ENCODE measurements around the gene CYP11A1.

CYP11A1 gene

DNA sequence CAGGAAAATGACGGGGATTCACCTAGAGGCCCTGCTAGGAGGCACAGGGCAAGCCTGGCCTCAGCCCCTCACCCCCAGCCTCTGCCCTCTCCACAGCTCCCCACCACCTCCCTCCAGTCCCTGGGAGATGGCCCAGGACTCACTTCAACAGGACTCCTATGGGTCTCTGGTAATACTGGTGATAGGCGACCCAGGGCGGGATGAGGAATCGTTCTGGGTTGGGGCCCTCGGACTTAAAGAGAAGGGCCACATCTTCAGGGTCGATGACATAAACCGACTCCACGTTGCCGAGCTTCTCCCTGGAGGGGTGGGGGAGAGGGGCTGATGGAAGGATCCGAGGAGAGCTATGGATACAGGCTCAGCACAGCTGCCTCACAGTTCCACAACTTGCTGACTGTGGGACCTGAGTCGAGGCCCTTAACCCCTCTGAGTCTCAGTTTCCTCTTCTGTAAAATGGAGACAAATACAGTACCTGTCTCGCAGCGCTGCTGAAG is 19.6 kb downstream of the CYP11A1 start:
- DNase-seq (ENCODE audit: low read depth in 2 of 2) = no peak

GRCh38 chr15:74345051-74345450 is 22.4 kb downstream of the CYP11A1 start:
- no peak for DNase-seq (ENCODE audit: low read depth in 2 of 2)

DNA sequence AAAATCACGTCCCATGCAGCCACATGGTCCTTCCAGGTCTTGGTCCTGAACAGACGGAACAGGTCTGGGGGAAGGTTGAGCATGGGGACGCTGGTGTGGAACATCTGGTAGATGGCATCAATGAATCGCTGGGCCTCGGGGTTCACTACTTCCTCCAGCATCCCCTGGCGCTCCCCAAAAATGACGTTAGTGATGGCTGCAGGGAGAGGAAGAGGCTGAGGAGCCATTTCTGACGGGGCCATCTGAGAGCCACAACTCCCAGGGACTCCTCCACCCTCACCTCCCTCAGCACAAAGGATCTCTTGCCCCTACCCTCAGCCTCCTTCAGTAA is 23.7 kb downstream of the CYP11A1 start:
- DNase-seq (ENCODE audit: low read depth in 2 of 2) = no peak

GRCh38 chr15:74343127-74343796 is 24.2 kb downstream of the CYP11A1 start:
- DNase-seq (ENCODE audit: low read depth in 2 of 2) = no peak

- DNase-seq (ENCODE audit: low read depth in 2 of 2) = no peak
Measured at GRCh38 chr15:74340150-74340549, 27.3 kb downstream of the CYP11A1 start.

GRCh38 chr15:74339371-74339770 is 28.1 kb downstream of the CYP11A1 start:
- no peak for DNase-seq (ENCODE audit: low read depth in 2 of 2)

DNA sequence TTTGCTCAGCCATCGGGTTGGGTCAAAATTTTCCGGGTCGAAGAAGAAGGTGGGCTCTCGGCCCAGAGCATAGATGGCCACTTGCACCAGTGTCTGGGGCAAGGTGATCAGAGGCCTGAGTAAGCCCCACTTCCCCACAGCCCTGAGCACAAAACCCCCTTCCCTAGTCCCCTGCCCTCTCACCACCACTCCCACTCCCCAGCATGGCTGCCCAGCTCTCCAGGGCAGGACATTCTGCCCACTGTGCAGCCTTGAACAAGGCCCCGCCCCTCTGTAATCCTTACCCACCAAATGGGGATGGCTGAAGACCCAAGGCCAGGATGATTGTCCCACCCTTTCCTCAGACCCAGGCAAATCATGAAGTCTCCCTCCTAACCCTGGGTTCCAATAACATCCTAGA is 28.8 kb downstream of the CYP11A1 start:
- no peak for DNase-seq (ENCODE audit: low read depth in 2 of 2)

- DNase-seq (ENCODE audit: low read depth in 2 of 2) = no peak
Measured at GRCh38 chr15:74337607-74338211, 29.7 kb downstream of the CYP11A1 start.

GRCh38 chr15:74337146-74337545 is 30.3 kb downstream of the CYP11A1 start:
- no peak for DNase-seq (ENCODE audit: low read depth in 2 of 2)

DNA sequence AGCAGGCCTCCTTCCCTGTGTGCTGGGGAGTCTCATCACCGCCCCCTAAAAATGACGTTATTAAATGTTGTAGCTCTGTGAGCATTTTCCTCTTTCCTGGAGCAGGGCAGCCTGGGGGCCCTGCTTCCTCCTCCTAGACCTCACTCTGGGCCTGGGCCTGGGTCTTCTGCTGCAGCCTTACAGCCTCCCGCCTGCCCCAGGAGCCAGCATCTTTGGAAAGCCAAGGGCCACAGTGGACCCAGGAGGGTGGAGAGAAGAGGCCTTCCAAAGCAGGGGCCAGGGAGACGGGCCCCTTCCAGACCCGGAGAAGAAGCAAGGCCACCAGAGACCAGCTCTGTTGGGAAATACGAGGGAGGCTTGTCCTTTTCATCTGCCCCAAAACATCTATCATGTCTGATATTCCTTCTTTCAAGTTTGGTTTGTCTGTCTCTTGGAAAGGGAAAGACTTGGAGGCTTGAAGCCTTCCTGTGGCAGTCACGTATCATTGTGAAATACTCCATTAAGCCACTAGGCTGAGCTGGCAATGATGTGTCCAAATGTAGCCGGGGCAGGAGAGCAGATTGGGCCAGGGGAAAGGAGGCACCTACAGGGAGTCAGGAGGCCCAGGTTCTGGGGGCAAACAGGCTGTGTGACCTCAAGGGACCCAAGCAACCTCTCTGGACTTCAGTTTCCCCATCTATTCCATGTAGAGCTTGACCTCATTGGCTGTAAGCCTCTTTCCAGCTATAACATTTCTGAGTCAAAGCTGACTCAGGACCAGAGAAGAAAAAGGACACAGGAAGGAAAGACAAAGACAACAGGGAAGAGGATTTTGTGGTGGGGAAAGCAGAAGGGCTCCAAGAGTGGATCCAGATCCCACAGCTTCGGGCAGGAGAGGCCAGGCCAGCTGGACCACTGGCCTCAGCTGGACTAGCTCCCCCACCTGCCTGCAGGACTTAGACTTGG is 31.1 kb downstream of the CYP11A1 start:
- no peak for DNase-seq (ENCODE audit: low read depth in 2 of 2)

- DNase-seq (ENCODE audit: low read depth in 2 of 2) = no peak
Measured at GRCh38 chr15:74335396-74335795, 32.0 kb downstream of the CYP11A1 start.

DNA sequence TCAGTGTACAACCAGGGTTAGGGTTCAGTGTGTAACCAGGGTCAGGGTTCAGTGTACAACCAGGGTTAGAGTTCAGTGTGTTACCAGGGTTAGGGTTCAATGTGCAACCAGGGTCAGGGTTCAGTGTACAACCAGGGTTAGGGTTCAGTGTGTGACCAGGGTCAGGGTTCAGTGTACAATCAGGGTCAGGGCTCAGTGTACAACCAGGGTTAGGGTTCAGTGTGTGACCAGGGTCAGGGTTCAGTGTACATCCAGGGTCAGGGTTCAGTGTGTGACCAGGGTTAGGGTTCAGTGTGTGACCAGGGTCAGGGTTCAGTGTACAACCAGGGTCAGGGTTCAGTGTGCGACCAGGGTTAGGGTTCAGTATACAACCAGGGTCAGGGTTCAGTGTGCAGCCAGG is 33.3 kb downstream of the CYP11A1 start:
- DNase-seq (ENCODE audit: low read depth in 2 of 2) = no peak

- no peak for DNase-seq (ENCODE audit: low read depth in 2 of 2)
Measured at GRCh38 chr15:74333662-74334061, 33.8 kb downstream of the CYP11A1 start.

DNA sequence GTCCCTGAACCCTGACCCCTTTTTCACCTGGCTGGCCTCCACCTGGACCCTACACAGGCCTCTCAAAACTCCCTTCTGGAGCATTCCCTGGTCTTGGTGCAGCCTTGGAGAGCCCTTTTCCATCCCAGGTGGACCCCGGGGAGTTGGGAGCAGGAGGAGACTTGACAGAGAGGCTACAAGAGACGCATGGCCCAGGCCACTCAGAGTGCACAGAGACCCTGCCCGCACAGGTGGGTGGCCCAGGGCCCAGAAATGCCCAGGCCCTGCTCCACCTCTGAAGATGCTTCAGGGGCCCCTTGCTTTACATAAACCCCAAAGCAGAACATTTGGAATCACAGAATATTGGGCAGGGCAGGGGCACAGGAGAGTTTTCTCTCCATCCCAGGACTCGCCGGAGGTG is 34.4 kb downstream of the CYP11A1 start:
- no peak for DNase-seq (ENCODE audit: low read depth in 2 of 2)

DNA sequence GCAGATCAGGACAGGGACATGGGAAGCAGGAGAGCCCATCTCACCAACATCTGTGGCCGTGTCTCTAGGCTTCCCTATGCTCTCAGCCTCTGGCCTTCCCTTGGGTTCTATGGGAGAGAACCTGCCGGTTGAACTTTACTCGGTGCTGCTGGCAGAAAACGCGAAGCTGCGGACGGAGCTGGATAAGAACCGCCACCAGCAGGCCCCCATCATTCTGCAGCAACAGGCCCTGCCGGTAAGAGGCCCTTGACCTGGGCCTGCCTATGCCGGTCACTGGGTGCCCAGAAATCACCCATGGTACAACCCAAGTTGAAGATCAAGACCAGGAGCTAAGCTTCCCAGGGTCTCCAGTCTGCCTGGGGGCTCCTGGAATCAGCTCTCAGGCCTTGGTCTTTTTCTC is 34.8 kb downstream of the CYP11A1 start:
- no peak for DNase-seq (ENCODE audit: low read depth in 2 of 2)

- DNase-seq (ENCODE audit: low read depth in 2 of 2) = no peak
Measured at GRCh38 chr15:74332011-74332410, 35.4 kb downstream of the CYP11A1 start.

- no peak for DNase-seq (ENCODE audit: low read depth in 2 of 2)
Measured at GRCh38 chr15:74330861-74331408, 36.5 kb downstream of the CYP11A1 start.

DNA sequence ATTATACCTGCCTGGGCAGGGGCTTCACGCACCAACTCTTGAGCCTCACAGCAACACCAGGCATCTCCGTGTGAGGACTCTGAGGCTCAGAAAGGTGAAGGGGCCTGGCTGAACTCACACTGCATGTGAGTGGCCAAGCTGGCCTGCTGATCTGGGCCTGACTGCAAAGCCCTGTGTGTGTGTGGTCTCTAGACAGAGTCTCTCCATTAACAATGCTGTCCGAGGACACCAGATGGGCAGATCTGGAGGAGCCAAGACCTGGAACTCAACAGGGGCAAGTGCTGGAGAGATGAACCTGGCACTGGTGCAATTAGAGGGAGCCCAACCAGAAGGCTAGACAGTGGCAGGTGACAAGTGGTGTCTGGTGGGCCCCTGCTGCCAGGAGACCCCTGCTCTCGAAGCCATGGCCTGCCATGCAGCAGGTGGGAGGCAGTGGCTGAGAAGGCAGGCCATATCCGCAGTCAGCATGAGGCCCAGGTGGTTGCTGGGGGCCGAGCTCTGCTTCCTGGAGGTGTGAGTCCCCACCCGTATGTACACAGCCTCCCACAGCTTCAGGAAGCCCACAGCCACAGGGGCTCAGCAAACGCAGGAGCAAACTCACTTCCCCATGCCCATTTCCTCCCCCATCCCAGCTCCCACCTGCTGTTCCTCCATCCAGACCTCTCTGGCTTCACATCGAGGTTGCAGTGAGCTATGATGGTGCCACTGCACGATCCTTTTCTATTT is 39.0 kb downstream of the CYP11A1 start:
- no peak for DNase-seq (ENCODE audit: low read depth in 2 of 2)

DNA sequence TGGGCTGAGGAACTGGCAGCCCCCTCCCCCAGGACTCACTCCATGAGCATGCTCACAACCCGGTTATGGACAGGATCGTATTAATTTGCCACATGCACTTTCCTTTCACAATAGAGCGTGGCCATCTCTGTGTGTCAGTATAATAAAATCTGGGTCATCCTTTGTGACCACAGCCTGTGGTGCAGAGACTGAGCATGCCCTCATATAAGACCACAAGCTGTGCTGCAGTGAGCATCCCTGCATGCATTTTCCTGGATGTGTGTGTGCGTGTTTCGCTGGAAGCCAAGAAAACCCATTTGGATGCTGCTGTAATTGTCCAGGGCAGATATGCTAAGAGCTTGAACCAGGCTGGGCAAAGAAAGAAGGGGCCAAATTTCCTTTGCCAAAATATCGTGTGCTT is 39.7 kb downstream of the CYP11A1 start:
- no peak for DNase-seq (ENCODE audit: low read depth in 2 of 2)

DNA sequence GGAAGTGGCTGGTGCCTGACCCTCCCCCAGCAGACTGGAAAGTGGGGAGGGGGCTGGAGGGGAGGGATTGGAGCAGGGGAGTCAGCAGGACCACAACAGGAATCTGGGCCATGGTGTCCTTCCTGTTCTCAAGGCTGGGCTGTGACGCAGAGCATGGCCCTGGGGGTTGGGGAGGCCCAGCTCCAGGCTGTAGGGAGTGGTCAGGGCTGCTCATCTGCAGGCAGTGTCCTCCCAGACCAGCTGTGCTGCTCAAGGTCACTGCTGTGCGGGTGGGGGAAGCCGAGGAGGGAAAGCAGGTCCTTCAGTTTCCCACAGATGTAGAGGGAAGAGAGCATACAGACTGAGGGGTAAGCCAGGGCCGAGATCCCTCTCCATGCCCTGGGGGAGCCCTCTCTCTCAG is 40.7 kb downstream of the CYP11A1 start:
- no peak for DNase-seq (ENCODE audit: low read depth in 2 of 2)

- no peak for DNase-seq (ENCODE audit: low read depth in 2 of 2)
Measured at GRCh38 chr15:74324714-74325113, 42.7 kb downstream of the CYP11A1 start.
